Kidney epithelial cell (primary cell): ENCODE data around the gene DMXL2. TPM values are rescaled to one million over a fixed set of nuclear protein-coding genes. Genes with fewer than 3 reads are reported as not detected.

Experiments used
- DNase-seq: peaks from one replicate; pipeline ENCODE4 v3.0.0-alpha.2; 2010; ENCODE audit warnings: low read depth
- H3K27me3 ChIP-seq: 2 replicates; pipeline ENCODE4 v1.6.0; 2011; ENCODE audit warnings: low read length; ENCODE audit not compliant: control insufficient read depth, insufficient read depth
- H3K36me3 ChIP-seq: 2 replicates; pipeline ENCODE4 v1.5.1; 2011; ENCODE audit warnings: low read length; ENCODE audit not compliant: control insufficient read depth, insufficient read depth
- H3K4me3 ChIP-seq: 2 replicates; pipeline ENCODE4 v1.5.1; 2011; ENCODE audit warnings: low read depth, mild to moderate bottlenecking, control low read depth, low read length
- CTCF ChIP-seq: IDR thresholded peaks from 2 replicates; pipeline ENCODE4 v1.5.1; 2011; ENCODE audit warnings: mild to moderate bottlenecking, moderate library complexity, low read length, control low read depth, inconsistent platforms; ENCODE audit not compliant: insufficient read depth, poor library complexity, severe bottlenecking
- total RNA-seq: library from RNA; depleted of rRNA; stranded (reverse); fragments of >200 nt; gene quantifications from 2 replicates; pipeline ENCODE4 v1.2.3, GENCODE V29; 2015

DMXL2 gene
- total RNA-seq, 1 donor from 2014 or later, result 31.7 TPM

DNA sequence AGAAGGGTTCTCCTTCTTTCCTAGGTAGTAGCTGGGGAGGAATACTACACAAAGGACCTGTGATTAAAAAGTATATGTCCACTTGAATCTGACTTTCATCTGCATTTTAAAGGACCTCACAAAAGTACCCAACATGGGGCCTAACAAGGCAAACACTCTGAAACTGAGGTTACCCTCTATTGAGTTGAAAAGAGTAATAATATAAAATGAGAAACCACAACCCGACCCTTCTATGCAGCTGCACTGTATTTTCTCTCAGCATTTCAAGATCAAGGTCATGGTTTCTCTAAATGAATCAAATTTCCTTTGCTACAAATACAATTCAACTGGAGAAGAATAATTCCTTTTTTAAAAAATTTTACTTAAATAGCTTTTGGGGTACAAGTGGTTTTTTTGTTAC lies 106.3 kb downstream of the DMXL2 start:
- TF ChIP-seq CTCF, result no peak

DNA sequence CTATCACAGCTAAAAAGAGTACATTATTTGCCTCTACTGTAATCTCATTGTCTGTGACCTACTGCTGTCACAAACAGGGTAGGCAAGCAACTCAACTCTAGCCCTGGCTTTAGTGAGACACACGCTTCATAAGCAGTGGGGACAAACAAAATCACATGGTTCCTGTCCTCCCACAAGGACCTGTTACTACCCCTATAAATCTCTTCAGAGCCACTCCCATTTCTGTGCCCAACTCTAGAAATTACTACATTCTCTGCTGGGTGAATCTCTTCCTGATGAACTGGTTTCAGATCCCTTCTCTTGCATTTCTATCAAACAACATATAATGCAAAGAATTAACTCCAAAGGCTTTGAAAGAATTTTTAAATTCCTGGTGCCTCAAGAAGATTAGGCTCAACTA lies 117.3 kb downstream of the DMXL2 start:
- Histone ChIP-seq H3K36me3 (no peaks in the 10 kb centered on the region), H3K4me3 (no peak overlapping the region), H3K27me3 (no peaks in the 10 kb centered on the region)
- no peak for DNase-seq
- no peak for TF ChIP-seq CTCF

More for the DNA sequence above, 106.3 kb downstream of the DMXL2 start:
- H3K36me3 ChIP-seq, result no peaks in the 10 kb centered on the region
- no peak for DNase-seq
- H3K27me3 ChIP-seq, result no peaks in the 10 kb centered on the region
- no peak overlapping the region for H3K4me3 ChIP-seq

GRCh38 chr15:51503003-51503402 lies 119.6 kb downstream of the DMXL2 start:
- no peaks in the 10 kb centered on the region for H3K36me3 ChIP-seq
- no peaks in the 10 kb centered on the region for H3K27me3 ChIP-seq
- no peak overlapping the region for H3K4me3 ChIP-seq
- no peak for DNase-seq
- no peak for TF ChIP-seq CTCF

- no peak overlapping the region for H3K4me3 ChIP-seq
- no peaks in the 10 kb centered on the region for H3K27me3 ChIP-seq
- no peak for DNase-seq
- H3K36me3 ChIP-seq, result no peaks in the 10 kb centered on the region
- peak; percentile 53 for TF ChIP-seq CTCF
These were observed 123.1 kb downstream of the DMXL2 start for GRCh38 chr15:51499379-51499976.

GRCh38 chr15:51497806-51498205 lies 124.8 kb downstream of the DMXL2 start:
- H3K27me3 ChIP-seq, result no peaks in the 10 kb centered on the region
- TF ChIP-seq CTCF, result no peak
- no peaks in the 10 kb centered on the region for H3K36me3 ChIP-seq
- DNase-seq, result no peak
- H3K4me3 ChIP-seq, result no peak overlapping the region

GRCh38 chr15:51496246-51496645 lies 126.3 kb downstream of the DMXL2 start:
- no peaks in the 10 kb centered on the region for H3K36me3 ChIP-seq
- no peak for DNase-seq
- H3K4me3 ChIP-seq, result no peak overlapping the region
- TF ChIP-seq CTCF, result no peak
- no peaks in the 10 kb centered on the region for H3K27me3 ChIP-seq
